ENCODE measurements around the gene MLLT10. TPM values are rescaled to one million over a fixed set of nuclear protein-coding genes. Genes with fewer than 3 reads are reported as not detected.
"Not testable (repeated sequence)": the region's sequence is repeated elsewhere in the genome, so short reads cannot be mapped to it uniquely, and the experiment has no call there.

The MLLT10 gene
- total RNA-seq, 1 experiment from 2014 or later, result 58.4 TPM

DNA sequence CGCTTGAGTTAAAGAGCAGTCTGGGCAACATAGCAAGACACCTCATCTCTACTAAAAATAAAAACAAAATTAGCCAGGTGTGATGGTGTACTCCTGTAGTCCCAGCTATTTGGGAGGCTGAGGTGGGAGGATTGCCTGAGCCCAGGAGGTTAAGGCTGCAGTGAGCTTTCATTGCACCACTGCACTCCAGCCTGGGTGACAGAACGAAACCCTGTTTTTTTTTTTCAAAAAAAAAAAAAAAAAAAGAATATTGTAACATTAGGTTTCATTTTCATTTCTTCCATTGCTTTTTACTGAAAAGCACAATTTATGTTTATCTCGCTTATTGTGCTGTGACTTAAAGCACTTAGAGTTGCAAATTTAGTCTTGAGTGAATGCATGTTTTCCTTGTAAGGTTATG, 80.0 kb downstream of the MLLT10 start:
- peaks cover 9% of the 10 kb centered on the region for H3K36me3 ChIP-seq (ENCODE audit: insufficient read depth, low read length, poor library complexity, severe bottlenecking)
- H3K9me3 ChIP-seq (ENCODE audit: low read depth, low read length, poor library complexity, severe bottlenecking), result peaks cover 1% of the 10 kb centered on the region
- no peak overlapping the region for H3K4me3 ChIP-seq (ENCODE audit: low read depth, low read length, poor library complexity, severe bottlenecking)
- no peak for DNase-seq (ENCODE audit: low spot score)
- H3K4me1 ChIP-seq (ENCODE audit: insufficient read depth, low read length, poor library complexity, severe bottlenecking), result peaks cover 5% of the 10 kb centered on the region
- POLR2A ChIA-PET (ENCODE audit: low non-redundant PET), result no interaction called here
- intact Hi-C loops (cut with micrococcal nuclease; ENCODE audit: unreplicated experiment), result no loop called here
- no peak for TF ChIP-seq EZH2 (IDR thresholded peaks at IDR 0.05; ENCODE audit: borderline replicate concordance, low read depth, low read length, poor library complexity, severe bottlenecking)
- TF ChIP-seq, protein P1, sequence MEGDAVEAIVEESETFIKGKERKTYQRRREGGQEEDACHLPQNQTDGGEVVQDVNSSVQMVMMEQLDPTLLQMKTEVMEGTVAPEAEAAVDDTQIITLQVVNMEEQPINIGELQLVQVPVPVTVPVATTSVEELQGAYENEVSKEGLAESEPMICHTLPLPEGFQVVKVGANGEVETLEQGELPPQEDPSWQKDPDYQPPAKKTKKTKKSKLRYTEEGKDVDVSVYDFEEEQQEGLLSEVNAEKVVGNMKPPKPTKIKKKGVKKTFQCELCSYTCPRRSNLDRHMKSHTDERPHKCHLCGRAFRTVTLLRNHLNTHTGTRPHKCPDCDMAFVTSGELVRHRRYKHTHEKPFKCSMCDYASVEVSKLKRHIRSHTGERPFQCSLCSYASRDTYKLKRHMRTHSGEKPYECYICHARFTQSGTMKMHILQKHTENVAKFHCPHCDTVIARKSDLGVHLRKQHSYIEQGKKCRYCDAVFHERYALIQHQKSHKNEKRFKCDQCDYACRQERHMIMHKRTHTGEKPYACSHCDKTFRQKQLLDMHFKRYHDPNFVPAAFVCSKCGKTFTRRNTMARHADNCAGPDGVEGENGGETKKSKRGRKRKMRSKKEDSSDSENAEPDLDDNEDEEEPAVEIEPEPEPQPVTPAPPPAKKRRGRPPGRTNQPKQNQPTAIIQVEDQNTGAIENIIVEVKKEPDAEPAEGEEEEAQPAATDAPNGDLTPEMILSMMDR (conservative IDR thresholded peaks at IDR 0.05; ENCODE audit: low read depth, low read length), result no peak
- H3K27ac ChIP-seq (ENCODE audit: low read depth, low read length, poor library complexity, severe bottlenecking), result no peak overlapping the region
- no peaks in the 10 kb centered on the region for H3K27me3 ChIP-seq (replicated peaks; ENCODE audit: insufficient read depth, low read depth, low read length, poor library complexity)
- no TSS peak for BruUV-seq (replicated peaks)
- CTCF ChIA-PET, result interaction anchor here (0.7 kb wide), 1 partner anchor 117 kb away, joined by 7 read pairs; no protein-coding TSS in a partner anchor

DNA sequence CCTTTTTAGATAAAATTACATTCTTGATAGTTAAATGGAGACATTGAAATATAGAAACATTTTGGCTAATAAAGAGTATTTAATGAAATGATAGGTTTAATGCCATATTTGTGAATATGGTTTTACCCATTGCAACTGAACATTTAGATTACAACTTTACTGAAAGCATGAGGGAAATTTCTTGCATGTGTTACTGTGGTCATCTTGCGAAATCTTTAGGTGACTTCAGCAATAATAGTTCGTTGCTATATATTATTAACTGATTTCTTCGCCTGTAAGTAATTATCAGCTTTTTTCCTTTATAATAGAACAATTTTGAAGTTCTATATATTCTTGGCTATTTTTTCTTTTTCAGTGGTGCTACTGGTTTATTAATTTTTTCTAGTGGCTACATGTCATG, 83.2 kb downstream of the MLLT10 start:
- TF ChIP-seq, protein P1 (conservative IDR thresholded peaks at IDR 0.05; ENCODE audit: low read depth, low read length), result no peak
- no peak for TF ChIP-seq EZH2 (IDR thresholded peaks at IDR 0.05; ENCODE audit: borderline replicate concordance, low read depth, low read length, poor library complexity, severe bottlenecking)
- H3K36me3 ChIP-seq (ENCODE audit: insufficient read depth, low read length, poor library complexity, severe bottlenecking), result peaks cover 4% of the 10 kb centered on the region
- H3K9me3 ChIP-seq (ENCODE audit: low read depth, low read length, poor library complexity, severe bottlenecking), result no peaks in the 10 kb centered on the region
- intact Hi-C loops (cut with micrococcal nuclease; ENCODE audit: unreplicated experiment), result no loop called here
- no peaks in the 10 kb centered on the region for H3K27me3 ChIP-seq (replicated peaks; ENCODE audit: insufficient read depth, low read depth, low read length, poor library complexity)
- ChIA-PET CTCF (no interaction called here), POLR2A (ENCODE audit: low non-redundant PET) (no interaction called here)
- no peak overlapping the region for H3K27ac ChIP-seq (ENCODE audit: low read depth, low read length, poor library complexity, severe bottlenecking)
- H3K4me1 ChIP-seq (ENCODE audit: insufficient read depth, low read length, poor library complexity, severe bottlenecking), result peaks cover 5% of the 10 kb centered on the region
- no TSS peak for BruUV-seq (replicated peaks)
- H3K4me3 ChIP-seq (ENCODE audit: low read depth, low read length, poor library complexity, severe bottlenecking), result no peak overlapping the region
- no peak for DNase-seq (ENCODE audit: low spot score)

DNA sequence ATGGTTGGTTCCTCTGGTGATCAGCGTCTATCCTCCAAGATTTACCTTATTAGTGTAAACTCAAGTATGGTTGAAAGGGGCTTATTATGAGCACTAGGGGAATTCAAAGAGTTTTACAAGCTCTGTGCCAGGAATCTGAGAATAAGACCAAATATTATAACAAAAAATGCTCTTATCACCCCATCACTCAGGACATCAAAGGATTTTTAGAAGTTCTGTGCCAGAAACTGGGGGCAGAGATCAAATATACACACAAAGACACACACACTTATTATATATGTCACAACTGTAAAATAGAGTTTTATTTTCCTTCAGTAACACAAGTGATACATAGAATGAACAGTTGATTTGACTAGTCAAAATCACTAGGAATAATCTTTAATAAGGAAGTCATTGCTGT, 89.3 kb downstream of the MLLT10 start:
- ChIA-PET CTCF (no interaction called here), POLR2A (ENCODE audit: low non-redundant PET) (no interaction called here)
- intact Hi-C loops (cut with micrococcal nuclease; ENCODE audit: unreplicated experiment), result no loop called here
- no peak for DNase-seq (ENCODE audit: low spot score)
- Histone ChIP-seq H3K9me3 (ENCODE audit: low read depth, low read length, poor library complexity, severe bottlenecking) (no peaks in the 10 kb centered on the region), H3K36me3 (ENCODE audit: insufficient read depth, low read length, poor library complexity, severe bottlenecking) (no peaks in the 10 kb centered on the region), H3K27ac (ENCODE audit: low read depth, low read length, poor library complexity, severe bottlenecking) (no peak overlapping the region), H3K4me1 (ENCODE audit: insufficient read depth, low read length, poor library complexity, severe bottlenecking) (peaks cover 11% of the 10 kb centered on the region), H3K4me3 (ENCODE audit: low read depth, low read length, poor library complexity, severe bottlenecking) (no peak overlapping the region), H3K27me3 (replicated peaks; ENCODE audit: insufficient read depth, low read depth, low read length, poor library complexity) (no peaks in the 10 kb centered on the region)
- no TSS peak for BruUV-seq (replicated peaks)
- TF ChIP-seq, protein P1 (conservative IDR thresholded peaks at IDR 0.05; ENCODE audit: low read depth, low read length), result no peak
- no peak for TF ChIP-seq EZH2 (IDR thresholded peaks at IDR 0.05; ENCODE audit: borderline replicate concordance, low read depth, low read length, poor library complexity, severe bottlenecking)

DNA sequence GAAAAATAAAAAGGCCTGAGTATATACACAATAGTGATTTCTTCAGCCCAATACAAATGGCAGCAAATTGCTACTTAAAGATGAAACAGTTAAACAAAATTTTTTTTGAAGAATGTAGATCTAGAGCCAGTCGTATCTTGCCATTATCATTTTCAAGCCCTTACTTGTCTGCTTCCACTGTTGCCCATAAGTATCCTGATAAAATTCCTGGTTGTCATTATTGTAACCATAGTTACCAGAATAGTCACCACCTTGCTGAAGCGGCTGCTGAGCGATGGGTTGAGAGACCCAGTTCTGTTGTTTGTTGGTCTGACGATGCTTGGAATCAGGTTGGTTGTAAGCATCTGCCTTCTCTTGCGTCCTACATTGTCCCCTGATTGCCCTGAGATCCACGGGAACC, 90.4 kb downstream of the MLLT10 start:
- H3K36me3 ChIP-seq (ENCODE audit: insufficient read depth, low read length, poor library complexity, severe bottlenecking); H3K9me3 ChIP-seq (ENCODE audit: low read depth, low read length, poor library complexity, severe bottlenecking); BruUV-seq (replicated peaks); H3K27ac ChIP-seq (ENCODE audit: low read depth, low read length, poor library complexity, severe bottlenecking); CTCF ChIA-PET; intact Hi-C loops (cut with micrococcal nuclease; ENCODE audit: unreplicated experiment); DNase-seq (ENCODE audit: low spot score); H3K4me3 ChIP-seq (ENCODE audit: low read depth, low read length, poor library complexity, severe bottlenecking); H3K27me3 ChIP-seq (replicated peaks; ENCODE audit: insufficient read depth, low read depth, low read length, poor library complexity): not testable (repeated sequence)
- H3K4me1 ChIP-seq (ENCODE audit: insufficient read depth, low read length, poor library complexity, severe bottlenecking), result peaks cover 11% of the 10 kb centered on the region
- POLR2A ChIA-PET (ENCODE audit: low non-redundant PET), result interaction anchor here (0.6 kb wide), 1 partner anchor 148 kb away, joined by 4 read pairs; no protein-coding TSS in a partner anchor
